Measurements from ENCODE around the gene PTGER4. TPM values are rescaled to one million over a fixed set of nuclear protein-coding genes. Genes with fewer than 3 reads are reported as not detected.

PTGER4 gene
- polyA plus RNA-seq, 1 of the 3 experiments (the other 2 are of a cell fraction) = not detected

- Histone ChIP-seq H3K9me3 (peaks cover 6% of the 10 kb centered on the region; the same call in 1 of the 2 replicates), H4K20me1 (ENCODE audit: insufficient read depth) (no peaks in the 10 kb centered on the region), H3K27me3 (ENCODE audit: insufficient read depth) (no peaks in the 10 kb centered on the region), H3K4me1 (ENCODE audit: control insufficient read depth in 1 of 2, insufficient read depth in 2 of 2, low read depth in 1 of 2, low read length in 1 of 2) (peaks cover 0 to 20% of the 10 kb centered on the region in 2 experiments; a peak in 1 of 4 replicates), H3K79me2 (ENCODE audit: insufficient read depth) (no peaks in the 10 kb centered on the region; the same call in 1 of the 2 replicates), H3K4me2 (peak overlapping the region; percentile 18; the same call in 1 of the 2 replicates), H3K9me2 (no peaks in the 10 kb centered on the region), H3K4me3 (ENCODE audit: low read depth in 2 of 2, low read length in 1 of 2) (0 out of 4 replicates have a peak overlapping the region, but pooled peaks of 1 of the 2 experiments have one; percentile 11), H3K36me3 (replicated peaks in 1 of 2; ENCODE audit: control insufficient read depth in 1 of 2, insufficient read depth in 2 of 2, low read length in 1 of 2) (peaks cover 3 to 24% of the 10 kb centered on the region in 2 experiments), H3K9ac (no peak overlapping the region), H3K27ac (ENCODE audit: low read depth in 2 of 2, low read length in 1 of 2) (peak overlapping the region in 1 of 2 experiments; percentile 30; a peak in 2 of 4 replicates), H3F3A (replicated peaks; ENCODE audit: insufficient read depth) (peaks cover 20% of the 10 kb centered on the region), H2AFZ (ENCODE audit: low read depth) (no peak overlapping the region)
- 79% methylated on average over 2 of the region's 2 CpGs for WGBS (ENCODE audit: low lambda C conversion rate)
- DNase-seq = no peak
- ChIA-PET CTCF (interaction anchor here (0.5 to 2.7 kb wide), 5 partner anchors 8 to 1359 kb away, joined by 3 to 7 read pairs (median 5); partner anchors contain the start of gene TTC33), POLR2A (no interaction called here)
- TF ChIP-seq JUND (IDR thresholded peaks at IDR 0.05) = peak; percentile 56; the same call in 1 of the 2 replicates
- TF ChIP-seq FOXM1 (IDR thresholded peaks at IDR 0.05; ENCODE audit: low read depth) = no peak
- TF ChIP-seq USF1 (IDR thresholded peaks at IDR 0.05; ENCODE audit: borderline replicate concordance, low read depth) = no peak
- peak; percentile 50 for TF ChIP-seq FOSL2 (IDR thresholded peaks at IDR 0.05; ENCODE audit: borderline replicate concordance, low read depth)
- TF ChIP-seq EP300 (IDR thresholded peaks at IDR 0.05; ENCODE audit: borderline replicate concordance in 1 of 2, low read depth in 1 of 2, low read length in 1 of 2) = no peak
- TF ChIP-seq, protein P1, sequence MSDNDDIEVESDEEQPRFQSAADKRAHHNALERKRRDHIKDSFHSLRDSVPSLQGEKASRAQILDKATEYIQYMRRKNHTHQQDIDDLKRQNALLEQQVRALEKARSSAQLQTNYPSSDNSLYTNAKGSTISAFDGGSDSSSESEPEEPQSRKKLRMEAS (IDR thresholded peaks at IDR 0.05; ENCODE audit: low read depth) = no peak
- TF ChIP-seq YY1 (IDR thresholded peaks at IDR 0.05; ENCODE audit: low read depth) = no peak
- peak; percentile 61 for TF ChIP-seq TCF12 (IDR thresholded peaks at IDR 0.05)
- TF ChIP-seq NFIC (IDR thresholded peaks at IDR 0.05; ENCODE audit: borderline replicate concordance) = no peak
- no peak for TF ChIP-seq GABPA (IDR thresholded peaks at IDR 0.05; ENCODE audit: low read depth)
- TF ChIP-seq, protein P2, sequence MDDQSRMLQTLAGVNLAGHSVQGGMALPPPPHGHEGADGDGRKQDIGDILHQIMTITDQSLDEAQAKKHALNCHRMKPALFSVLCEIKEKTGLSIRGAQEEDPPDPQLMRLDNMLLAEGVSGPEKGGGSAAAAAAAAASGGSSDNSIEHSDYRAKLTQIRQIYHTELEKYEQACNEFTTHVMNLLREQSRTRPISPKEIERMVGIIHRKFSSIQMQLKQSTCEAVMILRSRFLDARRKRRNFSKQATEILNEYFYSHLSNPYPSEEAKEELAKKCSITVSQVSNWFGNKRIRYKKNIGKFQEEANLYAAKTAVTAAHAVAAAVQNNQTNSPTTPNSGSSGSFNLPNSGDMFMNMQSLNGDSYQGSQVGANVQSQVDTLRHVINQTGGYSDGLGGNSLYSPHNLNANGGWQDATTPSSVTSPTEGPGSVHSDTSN (IDR thresholded peaks at IDR 0.05) = peak; percentile 28; the same call in 1 of the 2 replicates
- TF ChIP-seq SIN3A (IDR thresholded peaks at IDR 0.05; ENCODE audit: borderline replicate concordance, low read depth, low read length) = no peak
- no peak for TF ChIP-seq CHD2 (IDR thresholded peaks at IDR 0.05; ENCODE audit: low read length, partially characterized antibody)
- TF ChIP-seq MXI1 (IDR thresholded peaks at IDR 0.05; ENCODE audit: low read depth, low read length) = no peak
- TF ChIP-seq FOXJ3 (CRISPR knock-in tag; IDR thresholded peaks at IDR 0.05) = no peak
- TF ChIP-seq RXRA (IDR thresholded peaks at IDR 0.05; ENCODE audit: borderline replicate concordance, low read depth) = no peak
- TF ChIP-seq RAD21 (IDR thresholded peaks at IDR 0.05; ENCODE audit: low read length) = no peak
- TF ChIP-seq RCOR1 (IDR thresholded peaks at IDR 0.05; ENCODE audit: low read length) = no peak
- no peak for TF ChIP-seq MEF2A (IDR thresholded peaks at IDR 0.05; ENCODE audit: borderline replicate concordance, low read depth)
- 0 out of 2 replicates have a peak, but pooled peaks have one; percentile 14 for TF ChIP-seq TEAD4 (IDR thresholded peaks at IDR 0.05; ENCODE audit: borderline replicate concordance, insufficient read depth)
Observed at GRCh38 chr5:40734986-40735385, 55.3 kb downstream of the PTGER4 start.

All from SK-N-SH (cell line).